ENCODE results near the gene ZNF384.

ZNF384 gene

GRCh38 chr12:6691473-6691872 is 2.3 kb upstream of the ZNF384 start:
- DNase-seq (ENCODE audit: extremely low read depth, low read depth) = no peak
- TF ChIP-seq, protein P1, sequence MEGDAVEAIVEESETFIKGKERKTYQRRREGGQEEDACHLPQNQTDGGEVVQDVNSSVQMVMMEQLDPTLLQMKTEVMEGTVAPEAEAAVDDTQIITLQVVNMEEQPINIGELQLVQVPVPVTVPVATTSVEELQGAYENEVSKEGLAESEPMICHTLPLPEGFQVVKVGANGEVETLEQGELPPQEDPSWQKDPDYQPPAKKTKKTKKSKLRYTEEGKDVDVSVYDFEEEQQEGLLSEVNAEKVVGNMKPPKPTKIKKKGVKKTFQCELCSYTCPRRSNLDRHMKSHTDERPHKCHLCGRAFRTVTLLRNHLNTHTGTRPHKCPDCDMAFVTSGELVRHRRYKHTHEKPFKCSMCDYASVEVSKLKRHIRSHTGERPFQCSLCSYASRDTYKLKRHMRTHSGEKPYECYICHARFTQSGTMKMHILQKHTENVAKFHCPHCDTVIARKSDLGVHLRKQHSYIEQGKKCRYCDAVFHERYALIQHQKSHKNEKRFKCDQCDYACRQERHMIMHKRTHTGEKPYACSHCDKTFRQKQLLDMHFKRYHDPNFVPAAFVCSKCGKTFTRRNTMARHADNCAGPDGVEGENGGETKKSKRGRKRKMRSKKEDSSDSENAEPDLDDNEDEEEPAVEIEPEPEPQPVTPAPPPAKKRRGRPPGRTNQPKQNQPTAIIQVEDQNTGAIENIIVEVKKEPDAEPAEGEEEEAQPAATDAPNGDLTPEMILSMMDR (IDR thresholded peaks at IDR 0.05; ENCODE audit: low read depth, low read length) = no peak

DNA sequence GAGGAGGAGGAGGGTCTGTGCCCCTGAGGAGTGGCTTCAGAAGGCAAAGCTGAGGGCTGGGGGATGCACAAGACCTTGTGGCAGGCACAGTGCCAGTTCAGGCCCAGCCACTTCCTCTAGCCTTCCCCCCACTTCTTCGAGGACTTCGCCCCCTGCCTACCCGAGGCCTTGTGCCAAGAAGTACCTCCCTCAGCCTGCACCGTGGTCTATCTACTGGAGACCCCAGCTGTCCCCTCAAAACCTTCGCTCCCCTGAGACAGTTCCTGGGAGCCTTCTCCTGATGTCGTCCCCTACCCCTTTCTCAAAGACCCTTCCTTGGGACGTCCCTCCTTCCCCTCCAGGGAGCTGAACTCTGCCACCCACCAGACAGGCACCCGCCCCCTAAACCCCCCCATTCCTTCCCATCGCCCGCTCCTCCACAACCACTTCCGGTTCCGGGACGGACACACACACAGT is 604 bp downstream of the ZNF384 start:
- TF ChIP-seq, protein P1 (IDR thresholded peaks at IDR 0.05; ENCODE audit: low read depth, low read length) = no peak
- no peak for DNase-seq (ENCODE audit: extremely low read depth, low read depth)

DNA sequence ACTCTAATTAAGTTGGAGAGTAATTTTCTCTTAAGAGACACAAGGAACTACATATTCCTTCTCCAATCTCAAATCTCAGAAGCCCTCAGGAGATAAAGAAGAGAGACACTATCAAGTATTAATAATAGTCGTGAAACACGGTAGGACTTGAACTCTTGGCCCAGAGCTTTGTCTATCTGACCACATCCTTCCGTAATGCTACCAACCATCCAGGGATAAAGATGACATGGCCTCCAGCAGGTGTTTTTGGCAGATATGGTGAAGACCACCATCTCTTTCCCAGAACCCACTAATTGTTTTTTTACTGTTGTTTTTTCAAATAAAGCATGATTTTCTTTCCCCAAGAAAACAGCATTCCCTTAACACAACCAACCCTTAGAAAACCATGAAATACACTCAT is 3.4 kb downstream of the ZNF384 start:
- DNase-seq (ENCODE audit: extremely low read depth, low read depth) = no peak
- TF ChIP-seq, protein P1 (IDR thresholded peaks at IDR 0.05; ENCODE audit: low read depth, low read length) = no peak

- no peak for DNase-seq (ENCODE audit: extremely low read depth, low read depth)
- TF ChIP-seq, protein P1 (IDR thresholded peaks at IDR 0.05; ENCODE audit: low read depth, low read length) = peak; percentile 36
Observed at GRCh38 chr12:6684609-6685008, 4.6 kb downstream of the ZNF384 start.

DNA sequence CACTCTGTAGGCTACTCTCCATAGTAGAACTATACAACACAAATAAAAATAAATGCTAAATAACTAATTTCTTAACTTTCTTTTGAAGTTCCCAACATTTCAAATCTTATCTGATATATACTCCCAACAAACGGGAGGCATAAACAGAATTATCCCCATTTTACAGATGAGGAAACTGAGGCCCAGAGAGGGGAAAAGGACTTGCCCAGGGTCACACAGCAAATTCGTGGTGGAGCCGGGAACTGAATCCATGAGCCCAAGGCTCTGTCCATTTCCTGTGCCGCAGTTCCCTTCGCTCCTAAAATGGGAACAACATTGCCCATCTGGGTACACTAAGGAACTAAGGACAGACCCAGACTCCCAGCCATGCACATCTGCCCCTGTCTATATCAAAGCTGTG is 12.2 kb downstream of the ZNF384 start:
- TF ChIP-seq, protein P1 (IDR thresholded peaks at IDR 0.05; ENCODE audit: low read depth, low read length) = no peak
- no peak for DNase-seq (ENCODE audit: extremely low read depth, low read depth)

DNA sequence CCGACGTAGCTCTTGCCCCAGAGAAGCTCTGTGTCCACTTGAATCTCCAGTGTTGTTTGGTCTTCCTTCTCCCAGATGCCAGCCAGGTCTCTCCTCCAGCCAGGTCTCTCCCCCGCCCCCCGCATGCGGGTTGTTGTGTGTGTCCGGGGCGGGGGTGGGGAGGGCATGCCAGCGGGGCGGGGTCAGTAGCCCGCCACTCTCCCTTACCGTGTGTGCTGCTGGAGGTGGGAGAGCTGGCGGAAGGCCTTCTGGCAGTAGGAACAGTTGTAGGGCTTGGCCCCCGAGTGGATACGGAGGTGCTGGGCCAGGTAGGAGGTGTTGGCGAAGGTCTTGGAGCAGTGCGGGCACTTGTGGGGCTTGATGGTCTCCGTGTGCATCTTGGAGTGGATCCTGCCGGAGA is 17.0 kb downstream of the ZNF384 start:
- no peak for DNase-seq (ENCODE audit: extremely low read depth, low read depth)
- TF ChIP-seq, protein P1 (IDR thresholded peaks at IDR 0.05; ENCODE audit: low read depth, low read length) = no peak

- DNase-seq (ENCODE audit: extremely low read depth, low read depth) = no peak
Observed at GRCh38 chr12:6667559-6668210, 21.5 kb downstream of the ZNF384 start.

More at GRCh38 chr12:6667559-6668210, 21.5 kb downstream of the ZNF384 start:
- TF ChIP-seq, protein P1 (IDR thresholded peaks at IDR 0.05; ENCODE audit: low read depth, low read length) = no peak

Measured in AG09319 (cell line).